Fibroblast of lung (primary cell): ENCODE results near the gene RB1. TPM values are rescaled to one million over a fixed set of nuclear protein-coding genes. Genes with fewer than 3 reads are reported as not detected.

ENCODE experiments used
- DNase-seq, 2 donors: peaks; one replicate each; pipeline versions ENCODE4 v3.0.0 to v3.0.0-alpha.2; 2010; ENCODE audit warnings: low read depth in 2 of 2
- H2AFZ ChIP-seq: 2 replicates; pipeline ENCODE4 v1.5.1; 2012; ENCODE audit warnings: low read length, control low read depth, inconsistent platforms
- H3K27ac ChIP-seq: 2 replicates; pipeline ENCODE4 v1.5.1; 2011; ENCODE audit warnings: low read length, control low read depth; ENCODE audit not compliant: insufficient read depth
- H3K27me3 ChIP-seq: 2 replicates; pipeline ENCODE4 v1.5.1; 2011; ENCODE audit warnings: mild to moderate bottlenecking, low read length; ENCODE audit not compliant: control insufficient read depth, insufficient read depth
- H3K36me3 ChIP-seq: 2 replicates; pipeline ENCODE4 v1.5.1; 2011; ENCODE audit warnings: low read length; ENCODE audit not compliant: control insufficient read depth, insufficient read depth
- H3K4me1 ChIP-seq: 2 replicates; pipeline ENCODE4 v1.5.1; 2011; ENCODE audit warnings: low read length; ENCODE audit not compliant: control insufficient read depth, insufficient read depth; ENCODE audit errors: extremely low read depth
- H3K4me2 ChIP-seq: 2 replicates; pipeline ENCODE4 v1.5.1; 2011; ENCODE audit warnings: low read length, control low read depth; ENCODE audit not compliant: insufficient read depth; ENCODE audit errors: extremely low read depth
- H3K4me3 ChIP-seq, 4 experiments: fragments of 200-600 bp in 1 of 4; sonication (generic) in 1 of 4; replicated peaks in 1 of 4; 2 replicates each; pipeline ENCODE4 v1.5.1; 2011 to 2016; ENCODE audit warnings: low read length in 4 of 4, low read depth in 3 of 4, mild to moderate bottlenecking in 3 of 4, control low read depth in 2 of 4, inconsistent platforms in 1 of 4, mixed read lengths in 1 of 4; ENCODE audit not compliant: insufficient read depth in 1 of 4; ENCODE audit errors: control extremely low read depth in 1 of 4
- H3K79me2 ChIP-seq: 2 replicates; pipeline ENCODE4 v1.5.1; 2012; ENCODE audit warnings: mild to moderate bottlenecking, low read length, inconsistent platforms; ENCODE audit not compliant: control insufficient read depth, insufficient read depth
- H3K9ac ChIP-seq: 2 replicates; pipeline ENCODE4 v1.5.1; 2011; ENCODE audit warnings: mild to moderate bottlenecking, low read length, control low read depth; ENCODE audit not compliant: insufficient read depth
- H3K9me3 ChIP-seq: 2 replicates; pipeline ENCODE4 v1.5.1; 2012; ENCODE audit warnings: low read depth, low read length; ENCODE audit not compliant: control insufficient read depth, insufficient read depth
- H4K20me1 ChIP-seq: 2 replicates; pipeline ENCODE4 v1.5.1; 2011; ENCODE audit warnings: low read length; ENCODE audit not compliant: control insufficient read depth, insufficient read depth; ENCODE audit errors: extremely low read depth
- EZH2 ChIP-seq: IDR thresholded peaks from 2 replicates; pipeline ENCODE4 v1.5.1; 2012; ENCODE audit warnings: low read length, control low read depth, mild to moderate bottlenecking; ENCODE audit errors: missing control alignments
- polyA plus RNA-seq, 2 donors: library from polyadenylated mRNA; depleted of rRNA in 1 of 2; stranded (reverse) in 1 of 2; unstranded in 1 of 2; fragments of >200 nt; gene quantifications; 2 replicates each; pipeline ENCODE4 v1.2.1, GENCODE V29; 2011 to 2012; ENCODE audit warnings: missing spikeins in 1 of 2
- total RNA-seq: library from RNA; depleted of rRNA; stranded (reverse); fragments of >200 nt; gene quantifications from 2 replicates; pipeline ENCODE4 v1.2.1, GENCODE V29; 2014
- TF ChIP-seq, protein P1 (sequence below), 2 donors: IDR thresholded peaks in 1 of 2; conservative IDR thresholded peaks in 1 of 2; 1 replicate in 1 of 2; 2 replicates in 1 of 2; pipeline ENCODE4 v1.5.1; 2011 to 2012; ENCODE audit warnings: low read length in 2 of 2, control low read depth in 1 of 2, inconsistent platforms in 1 of 2, low read depth in 1 of 2, mild to moderate bottlenecking in 1 of 2

RB1 gene
- total and polyA plus RNA-seq, 2 donors (not counting 1 experiment from before 2014, with no cell fraction given): 31.9 to 39.7 TPM

DNA sequence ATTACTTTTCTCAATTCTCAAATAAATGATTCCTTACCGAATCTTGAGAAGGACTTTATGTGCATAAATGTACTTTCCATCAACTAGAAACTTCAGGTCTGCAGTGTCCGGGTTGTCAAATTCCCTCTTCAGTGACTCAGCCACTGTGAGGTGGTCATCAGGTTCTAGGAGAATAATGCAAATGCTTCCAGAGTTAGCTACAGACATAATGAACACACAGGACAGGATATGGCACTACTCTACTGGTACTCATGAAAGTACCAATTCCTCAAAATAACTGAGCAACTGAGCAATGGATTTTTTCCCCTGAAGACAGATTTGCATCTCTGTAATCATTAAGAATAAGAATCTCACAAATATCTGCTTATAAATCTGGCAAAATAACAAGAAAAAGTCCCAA, 198.2 kb downstream of the RB1 start:
- Histone ChIP-seq H3K9ac (no peak overlapping the region), H3K9me3 (no peaks in the 10 kb centered on the region), H3K4me2 (no peak overlapping the region), H3K36me3 (peaks cover 1% of the 10 kb centered on the region), H2AFZ (no peak overlapping the region), H4K20me1 (no peaks in the 10 kb centered on the region), H3K27me3 (no peaks in the 10 kb centered on the region), H3K4me1 (peaks cover 7% of the 10 kb centered on the region), H3K4me3 (no peak overlapping the region), H3K27ac (no peak overlapping the region), H3K79me2 (no peaks in the 10 kb centered on the region)
- DNase-seq: peak in 1 of 2 donors; percentile 29
- TF ChIP-seq EZH2: no peak
- TF ChIP-seq, protein P1, sequence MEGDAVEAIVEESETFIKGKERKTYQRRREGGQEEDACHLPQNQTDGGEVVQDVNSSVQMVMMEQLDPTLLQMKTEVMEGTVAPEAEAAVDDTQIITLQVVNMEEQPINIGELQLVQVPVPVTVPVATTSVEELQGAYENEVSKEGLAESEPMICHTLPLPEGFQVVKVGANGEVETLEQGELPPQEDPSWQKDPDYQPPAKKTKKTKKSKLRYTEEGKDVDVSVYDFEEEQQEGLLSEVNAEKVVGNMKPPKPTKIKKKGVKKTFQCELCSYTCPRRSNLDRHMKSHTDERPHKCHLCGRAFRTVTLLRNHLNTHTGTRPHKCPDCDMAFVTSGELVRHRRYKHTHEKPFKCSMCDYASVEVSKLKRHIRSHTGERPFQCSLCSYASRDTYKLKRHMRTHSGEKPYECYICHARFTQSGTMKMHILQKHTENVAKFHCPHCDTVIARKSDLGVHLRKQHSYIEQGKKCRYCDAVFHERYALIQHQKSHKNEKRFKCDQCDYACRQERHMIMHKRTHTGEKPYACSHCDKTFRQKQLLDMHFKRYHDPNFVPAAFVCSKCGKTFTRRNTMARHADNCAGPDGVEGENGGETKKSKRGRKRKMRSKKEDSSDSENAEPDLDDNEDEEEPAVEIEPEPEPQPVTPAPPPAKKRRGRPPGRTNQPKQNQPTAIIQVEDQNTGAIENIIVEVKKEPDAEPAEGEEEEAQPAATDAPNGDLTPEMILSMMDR (conservative IDR thresholded peaks at IDR 0.05 in 1 of 2, IDR thresholded peaks at IDR 0.05 in 1 of 2; ENCODE audit: low read depth in 1 of 2, low read length in 2 of 2): no peak

DNA sequence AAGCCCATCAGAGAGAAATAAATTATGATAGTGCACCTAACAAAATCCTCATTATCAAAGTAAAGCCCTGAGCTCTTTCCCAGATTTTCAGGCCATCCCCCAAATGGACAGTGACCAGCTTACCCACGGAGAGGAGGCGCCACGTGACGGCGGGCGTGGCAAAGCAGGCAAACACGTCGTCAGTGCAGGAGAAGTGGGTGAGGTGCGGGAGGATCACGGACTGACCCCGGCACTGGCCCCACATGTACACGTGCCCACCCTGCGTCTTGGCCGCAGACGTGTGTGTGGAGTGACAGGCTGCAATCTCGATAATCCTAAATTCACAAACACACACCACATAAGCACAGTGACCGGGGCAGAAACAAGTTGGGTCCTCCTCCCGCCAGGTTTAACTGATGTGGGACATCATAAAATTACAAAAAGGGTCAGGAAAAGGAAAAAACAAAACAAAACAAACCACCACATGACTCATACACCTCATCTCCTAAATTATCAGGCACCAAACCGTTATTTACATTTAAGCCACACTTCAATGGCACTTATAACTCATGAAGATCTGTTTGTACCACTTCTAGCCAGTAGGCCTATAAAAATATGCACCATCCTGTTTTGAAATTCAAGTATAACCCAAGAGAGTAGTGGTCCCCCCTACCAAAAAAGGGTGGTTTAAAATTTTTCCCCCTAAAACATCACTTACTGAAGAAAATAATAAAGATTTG, 199.2 kb downstream of the RB1 start:
- no peak overlapping the region for H3K27ac ChIP-seq
- peaks cover 7% of the 10 kb centered on the region for H3K4me1 ChIP-seq
- peaks cover 1% of the 10 kb centered on the region for H3K36me3 ChIP-seq
- H3K9ac ChIP-seq: no peak overlapping the region
- no peaks in the 10 kb centered on the region for H4K20me1 ChIP-seq
- H2AFZ ChIP-seq: no peak overlapping the region
- TF ChIP-seq EZH2: no peak
- TF ChIP-seq, protein P1 (conservative IDR thresholded peaks at IDR 0.05 in 1 of 2, IDR thresholded peaks at IDR 0.05 in 1 of 2; ENCODE audit: low read depth in 1 of 2, low read length in 2 of 2): no peak
- no peak for DNase-seq
- no peaks in the 10 kb centered on the region for H3K9me3 ChIP-seq
- no peaks in the 10 kb centered on the region for H3K27me3 ChIP-seq
- H3K4me2 ChIP-seq: no peak overlapping the region
- H3K79me2 ChIP-seq: no peaks in the 10 kb centered on the region
- no peak overlapping the region for H3K4me3 ChIP-seq

DNA sequence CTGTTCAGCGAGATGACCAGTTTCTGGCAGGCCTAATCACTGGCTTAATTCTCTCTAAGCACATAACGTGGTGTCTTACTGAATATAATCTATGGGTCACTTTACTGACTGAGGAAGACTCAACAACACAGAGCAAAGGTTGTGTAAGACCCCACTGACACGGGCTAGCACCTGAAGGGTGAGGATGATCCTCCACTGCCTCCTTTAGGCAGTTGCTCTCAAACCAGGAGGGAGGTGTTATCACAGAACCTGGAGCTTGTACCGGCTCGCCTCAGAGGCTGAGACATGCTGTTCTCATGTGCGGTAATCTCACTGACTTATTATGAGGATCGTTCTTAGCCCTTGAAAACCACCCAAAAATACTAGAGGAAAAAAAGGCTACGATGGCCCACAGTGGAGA, 201.1 kb downstream of the RB1 start:
- H3K9ac ChIP-seq: no peak overlapping the region
- H4K20me1 ChIP-seq: no peaks in the 10 kb centered on the region
- peaks cover 7% of the 10 kb centered on the region for H3K4me1 ChIP-seq
- TF ChIP-seq EZH2: no peak
- TF ChIP-seq, protein P1 (conservative IDR thresholded peaks at IDR 0.05 in 1 of 2, IDR thresholded peaks at IDR 0.05 in 1 of 2; ENCODE audit: low read depth in 1 of 2, low read length in 2 of 2): no peak
- no peaks in the 10 kb centered on the region for H3K27me3 ChIP-seq
- DNase-seq: no peak
- H2AFZ ChIP-seq: no peak overlapping the region
- no peaks in the 10 kb centered on the region for H3K9me3 ChIP-seq
- no peak overlapping the region for H3K4me2 ChIP-seq
- H3K27ac ChIP-seq: no peak overlapping the region
- no peak overlapping the region for H3K4me3 ChIP-seq
- peaks cover 1% of the 10 kb centered on the region for H3K36me3 ChIP-seq
- H3K79me2 ChIP-seq: no peaks in the 10 kb centered on the region
